DMS79 (cell line): Measurements from ENCODE around the gene SEC22C.

Experiments used
- DNase-seq: peaks from one replicate; lab custom pipeline; 2025; lab: John Stamatoyannopoulos, UW

Gene SEC22C

GRCh38 chr3:42513121-42513520, 68.6 kb downstream of the SEC22C start:
- no peak for DNase-seq

- no peak for DNase-seq
Measured at GRCh38 chr3:42511736-42512135, 70.0 kb downstream of the SEC22C start.

GRCh38 chr3:42511201-42511600, 70.6 kb downstream of the SEC22C start:
- DNase-seq: no peak

- no peak for DNase-seq
Measured at GRCh38 chr3:42510325-42510724, 71.4 kb downstream of the SEC22C start.

- DNase-seq: no peak
Measured at GRCh38 chr3:42509111-42509510, 72.7 kb downstream of the SEC22C start.

GRCh38 chr3:42508562-42508961, 73.2 kb downstream of the SEC22C start:
- no peak for DNase-seq

- no peak for DNase-seq
Measured at GRCh38 chr3:42507761-42508335, 73.9 kb downstream of the SEC22C start.

- DNase-seq: no peak
Measured at GRCh38 chr3:42507252-42507651, 74.5 kb downstream of the SEC22C start.

GRCh38 chr3:42505849-42506410, 75.8 kb downstream of the SEC22C start:
- DNase-seq: no peak

GRCh38 chr3:42505128-42505848, 76.5 kb downstream of the SEC22C start:
- DNase-seq: no peak

GRCh38 chr3:42504334-42505127, 77.2 kb downstream of the SEC22C start:
- DNase-seq: no peak

GRCh38 chr3:42503957-42504333, 77.8 kb downstream of the SEC22C start:
- DNase-seq: no peak

- DNase-seq: no peak
Measured at GRCh38 chr3:42503251-42503924, 78.4 kb downstream of the SEC22C start.

- DNase-seq: peak; percentile 42
Measured at GRCh38 chr3:42502429-42503250, 79.1 kb downstream of the SEC22C start, which contains the start of gene VIPR1. Gene VIPR1 (plus strand): TSS chr3:42502643. CDS start chr3:42502736, 93 bp downstream.

- DNase-seq: no peak
Measured at GRCh38 chr3:42501681-42502428, 79.9 kb downstream of the SEC22C start.

GRCh38 chr3:42501321-42501680, 80.5 kb downstream of the SEC22C start:
- DNase-seq: no peak

GRCh38 chr3:42500909-42501308, 80.9 kb downstream of the SEC22C start:
- no peak for DNase-seq

GRCh38 chr3:42500091-42500490, 81.7 kb downstream of the SEC22C start:
- no peak for DNase-seq

- no peak for DNase-seq
Measured at GRCh38 chr3:42499478-42499871, 82.3 kb downstream of the SEC22C start.

GRCh38 chr3:42498791-42499477, 82.8 kb downstream of the SEC22C start:
- DNase-seq: no peak
